ENCODE data around the gene SSTR1.

Gene SSTR1

DNA sequence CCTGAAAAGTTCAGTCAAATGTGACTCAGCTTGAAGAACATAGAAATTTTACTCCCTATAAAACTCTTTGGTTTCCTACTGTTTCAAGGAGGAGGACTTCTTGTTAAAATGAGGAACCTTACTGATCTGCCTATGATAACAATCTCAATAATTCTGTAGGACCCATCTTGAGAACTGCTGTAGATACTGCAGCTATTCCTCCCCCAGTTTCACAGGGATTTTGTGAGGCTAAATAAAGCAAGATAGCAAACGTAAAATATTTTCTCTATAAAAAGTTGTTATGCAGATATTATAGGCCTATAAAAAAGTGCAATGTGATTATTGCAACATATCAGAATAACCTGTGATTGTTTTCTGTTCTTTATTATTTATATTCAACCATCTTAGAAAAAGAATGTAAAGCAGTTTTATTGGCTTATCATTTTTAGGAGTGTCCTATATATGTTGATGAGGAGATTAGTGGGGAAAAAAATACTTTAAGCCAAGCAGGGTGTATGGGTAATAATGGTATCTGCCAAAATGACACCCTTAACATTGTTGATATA, 36.1 kb downstream of the SSTR1 start:
- no peak for FAIRE-seq

GRCh38 chr14:38248321-38249028, 40.8 kb downstream of the SSTR1 start:
- no peak for FAIRE-seq

DNA sequence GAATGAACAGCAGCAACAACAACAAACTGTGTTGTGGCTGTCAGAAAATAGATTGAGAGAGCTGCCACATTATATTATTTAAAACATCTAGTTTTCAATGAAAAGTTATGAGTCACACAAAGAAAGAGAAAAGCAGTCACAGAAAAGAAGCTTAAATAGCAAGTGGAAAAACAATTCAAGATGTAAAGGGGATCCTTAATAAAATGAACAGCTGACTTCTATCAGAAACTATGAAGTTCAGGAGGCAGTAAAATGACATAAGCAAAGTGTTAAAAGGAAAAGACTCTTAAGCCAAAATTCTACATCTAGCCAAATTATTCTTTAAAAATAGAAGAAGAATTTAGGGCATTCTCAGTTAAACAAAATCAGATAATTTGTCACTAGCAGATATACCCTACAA, 42.6 kb downstream of the SSTR1 start:
- no peak for FAIRE-seq

GRCh38 chr14:38252066-38252710, 44.5 kb downstream of the SSTR1 start:
- no peak for FAIRE-seq

DNA sequence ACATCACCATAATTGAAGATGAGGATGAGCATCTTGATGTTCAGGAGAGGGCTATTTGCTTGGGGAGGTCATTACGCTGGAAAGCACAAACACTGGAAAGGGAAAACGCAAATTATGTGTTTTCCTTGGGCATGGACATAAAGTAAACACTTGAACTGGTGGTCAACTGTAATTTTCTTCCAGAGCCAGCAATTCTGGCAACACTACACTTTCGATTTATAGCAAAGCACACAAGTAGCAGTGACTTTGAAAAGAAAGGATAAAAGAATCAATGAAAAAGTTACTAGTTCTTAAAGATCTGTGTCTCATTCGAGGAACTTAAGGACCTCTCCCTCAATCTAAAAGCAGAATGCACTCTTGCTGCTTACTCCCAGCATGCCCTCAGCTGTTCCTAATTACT, 46.0 kb downstream of the SSTR1 start:
- FAIRE-seq = no peak

DNA sequence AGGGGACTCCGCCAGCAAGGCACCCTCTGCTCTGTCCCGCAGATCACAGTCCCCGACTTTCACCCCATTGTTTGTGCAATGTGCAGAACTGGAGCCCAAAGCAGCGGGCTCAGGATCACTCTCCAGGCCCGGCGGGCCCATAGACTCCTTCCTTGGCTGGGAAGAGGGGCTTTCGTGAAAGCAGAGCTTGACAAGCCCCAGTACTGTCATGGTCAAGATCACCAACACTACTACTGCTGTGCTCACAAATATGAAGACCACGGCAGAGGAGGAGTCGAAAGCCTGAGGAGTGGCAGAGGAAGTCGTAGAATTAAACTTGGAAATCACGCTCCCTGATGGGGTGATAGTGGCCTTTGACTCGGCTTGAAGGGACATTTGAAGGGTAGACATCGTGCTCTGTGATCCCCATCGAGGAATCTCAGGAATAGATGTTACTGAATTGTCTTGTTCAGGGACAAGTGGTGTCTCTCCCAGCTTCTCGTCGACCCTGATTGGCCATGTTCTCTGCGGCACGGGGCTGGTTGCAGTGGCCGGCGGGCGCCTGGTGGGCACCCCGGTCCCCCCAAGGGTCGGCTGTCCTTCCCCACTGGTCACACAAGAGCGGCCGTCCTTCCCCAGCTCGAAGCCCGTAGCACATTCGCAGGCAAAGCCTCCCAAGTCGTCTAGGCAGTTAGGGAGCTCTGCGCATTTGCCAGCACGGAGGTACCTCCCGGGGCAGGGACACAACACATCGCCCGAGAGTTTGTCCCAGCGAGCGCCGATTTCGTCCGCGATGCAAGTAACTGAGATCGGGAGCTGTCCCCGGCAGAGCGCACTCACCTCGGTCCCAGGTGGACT, 47.1 kb downstream of the SSTR1 start:
- no peak for FAIRE-seq

DNA sequence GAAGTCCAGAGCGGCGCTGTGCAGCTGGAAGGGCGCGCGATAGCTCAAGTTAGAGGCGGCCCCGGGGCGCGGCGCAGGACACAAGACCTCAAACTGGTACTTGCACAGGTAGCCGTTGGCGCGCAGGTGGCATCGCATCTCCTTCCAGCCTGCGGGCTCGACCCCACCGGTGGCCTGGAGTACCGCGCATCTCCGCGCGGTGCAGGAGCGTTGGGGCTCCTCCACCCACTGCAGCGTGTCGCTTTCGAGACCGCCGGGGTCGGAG, 47.6 kb downstream of the SSTR1 start:
- FAIRE-seq = no peak

GRCh38 chr14:38255673-38256532, 48.2 kb downstream of the SSTR1 start, which contains the start of gene CLEC14A:
Gene CLEC14A (minus strand): TSS chr14:38256093. CDS start chr14:38256022, 71 bp downstream.
- no peak for FAIRE-seq

DNA sequence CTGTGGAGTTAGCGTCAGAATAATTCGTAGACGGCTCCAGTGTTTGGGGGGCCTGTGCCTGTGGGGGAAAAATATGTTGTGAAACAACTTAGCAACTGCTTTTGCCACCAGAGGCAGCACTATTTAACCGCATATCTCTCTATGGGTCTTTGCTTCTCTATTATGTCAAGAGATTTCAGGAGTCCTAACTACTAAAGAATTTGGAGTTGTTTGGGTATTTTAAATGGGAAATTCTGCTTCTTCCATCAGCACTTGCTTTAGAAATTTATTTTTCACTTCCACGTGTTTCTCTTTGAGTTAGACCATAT, 48.8 kb downstream of the SSTR1 start:
- FAIRE-seq = no peak

- FAIRE-seq = no peak
Measured at GRCh38 chr14:38257507-38257906, 49.8 kb downstream of the SSTR1 start.

GRCh38 chr14:38261620-38262019, 53.9 kb downstream of the SSTR1 start:
- FAIRE-seq = no peak

Data from G401.6 (cell line).